ENCODE results near the gene ELMO1.
A peak's percentile ranks its signal among the peaks of the same experiment; 100 is the strongest.

Gene ELMO1

GRCh38 chr7:37365405-37365804 lies 83.3 kb downstream of the ELMO1 start:
- TF ChIP-seq FOXM1 (IDR thresholded peaks at IDR 0.05; ENCODE audit: borderline replicate concordance) (no peak), LEF1 (IDR thresholded peaks at IDR 0.05; ENCODE audit: borderline replicate concordance) (no peak), HDGF (IDR thresholded peaks at IDR 0.05; ENCODE audit: borderline replicate concordance) (no peak), FOXK2 (IDR thresholded peaks at IDR 0.05) (no peak), CTBP1 (IDR thresholded peaks at IDR 0.05; ENCODE audit: borderline replicate concordance) (no peak)
- ChIA-PET POLR2A (no interaction called here), CTCF (no interaction called here)
- no peak for DNase-seq (ENCODE audit: extremely low spot score)

GRCh38 chr7:37364856-37365255 lies 83.8 kb downstream of the ELMO1 start:
- ChIA-PET CTCF (no interaction called here), POLR2A (no interaction called here)
- no peak for DNase-seq (ENCODE audit: extremely low spot score)
- TF ChIP-seq CTBP1 (IDR thresholded peaks at IDR 0.05; ENCODE audit: borderline replicate concordance) (no peak), FOXK2 (IDR thresholded peaks at IDR 0.05) (no peak), NFRKB (IDR thresholded peaks at IDR 0.05) (no peak), HDGF (IDR thresholded peaks at IDR 0.05; ENCODE audit: borderline replicate concordance) (no peak), PKNOX1 (IDR thresholded peaks at IDR 0.05) (no peak), ARNT (IDR thresholded peaks at IDR 0.05) (no peak), L3MBTL2 (conservative IDR thresholded peaks at IDR 0.05) (no peak), BHLHE40 (IDR thresholded peaks at IDR 0.05; ENCODE audit: borderline replicate concordance) (no peak), TARDBP (IDR thresholded peaks at IDR 0.05) (no peak), FOXA1 (IDR thresholded peaks at IDR 0.05) (no peak), ELF4 (IDR thresholded peaks at IDR 0.05) (no peak), ZNF384 (IDR thresholded peaks at IDR 0.05) (no peak), SP1 (IDR thresholded peaks at IDR 0.05) (no peak)

- no peak for TF ChIP-seq FOXM1 (IDR thresholded peaks at IDR 0.05; ENCODE audit: borderline replicate concordance)
- TF ChIP-seq CTBP1 (IDR thresholded peaks at IDR 0.05; ENCODE audit: borderline replicate concordance): no peak
- TF ChIP-seq ZNF384 (IDR thresholded peaks at IDR 0.05): no peak
- no peak for TF ChIP-seq LEF1 (IDR thresholded peaks at IDR 0.05; ENCODE audit: borderline replicate concordance)
- TF ChIP-seq NFRKB (IDR thresholded peaks at IDR 0.05): no peak
- TF ChIP-seq TARDBP (IDR thresholded peaks at IDR 0.05): no peak
- no peak for TF ChIP-seq SP1 (IDR thresholded peaks at IDR 0.05)
- TF ChIP-seq SUZ12 (IDR thresholded peaks at IDR 0.05): no peak
- no peak for TF ChIP-seq HDGF (IDR thresholded peaks at IDR 0.05; ENCODE audit: borderline replicate concordance)
- no peak for TF ChIP-seq FOXK2 (IDR thresholded peaks at IDR 0.05)
- TF ChIP-seq ELF4 (IDR thresholded peaks at IDR 0.05): no peak
- TF ChIP-seq L3MBTL2 (conservative IDR thresholded peaks at IDR 0.05): no peak
- no peak for TF ChIP-seq PKNOX1 (IDR thresholded peaks at IDR 0.05)
- POLR2A ChIA-PET: no interaction called here
- DNase-seq (ENCODE audit: extremely low spot score): no peak
- CTCF ChIA-PET: no interaction called here
Observed at GRCh38 chr7:37363536-37364491, 84.8 kb downstream of the ELMO1 start.

GRCh38 chr7:37362802-37363201 lies 85.9 kb downstream of the ELMO1 start:
- no peak for DNase-seq (ENCODE audit: extremely low spot score)
- CTCF ChIA-PET: no interaction called here
- TF ChIP-seq CTBP1 (IDR thresholded peaks at IDR 0.05; ENCODE audit: borderline replicate concordance) (no peak), LEF1 (IDR thresholded peaks at IDR 0.05; ENCODE audit: borderline replicate concordance) (no peak)
- POLR2A ChIA-PET: no interaction called here

- POLR2A ChIA-PET: no interaction called here
- CTCF ChIA-PET: no interaction called here
Observed at GRCh38 chr7:37360484-37360883, 88.2 kb downstream of the ELMO1 start.

GRCh38 chr7:37359662-37360444 lies 88.8 kb downstream of the ELMO1 start:
- ChIA-PET CTCF (no interaction called here), POLR2A (no interaction called here)
- TF ChIP-seq SP1 (IDR thresholded peaks at IDR 0.05) (no peak), PKNOX1 (IDR thresholded peaks at IDR 0.05) (no peak), FOXA1 (IDR thresholded peaks at IDR 0.05) (no peak), L3MBTL2 (conservative IDR thresholded peaks at IDR 0.05) (no peak), HDGF (IDR thresholded peaks at IDR 0.05; ENCODE audit: borderline replicate concordance) (no peak), TARDBP (IDR thresholded peaks at IDR 0.05) (no peak), NFRKB (IDR thresholded peaks at IDR 0.05) (no peak)
- peak; percentile 20 for DNase-seq (ENCODE audit: extremely low spot score)

More at GRCh38 chr7:37360484-37360883, 88.2 kb downstream of the ELMO1 start:
- DNase-seq (ENCODE audit: extremely low spot score): no peak
- TF ChIP-seq ZNF384 (IDR thresholded peaks at IDR 0.05) (no peak), NFRKB (IDR thresholded peaks at IDR 0.05) (no peak), SP1 (IDR thresholded peaks at IDR 0.05) (no peak), ARNT (IDR thresholded peaks at IDR 0.05) (no peak), FOXA1 (IDR thresholded peaks at IDR 0.05) (no peak), L3MBTL2 (conservative IDR thresholded peaks at IDR 0.05) (no peak), SUZ12 (IDR thresholded peaks at IDR 0.05) (no peak), HDGF (IDR thresholded peaks at IDR 0.05; ENCODE audit: borderline replicate concordance) (no peak), LEF1 (IDR thresholded peaks at IDR 0.05; ENCODE audit: borderline replicate concordance) (no peak), FOXM1 (IDR thresholded peaks at IDR 0.05; ENCODE audit: borderline replicate concordance) (no peak)
